ENCODE measurements around the gene PTGS2.
"Not testable (repeated sequence)": the region's sequence is repeated elsewhere in the genome, so short reads cannot be mapped to it uniquely, and the experiment has no call there.

PTGS2 gene

DNA sequence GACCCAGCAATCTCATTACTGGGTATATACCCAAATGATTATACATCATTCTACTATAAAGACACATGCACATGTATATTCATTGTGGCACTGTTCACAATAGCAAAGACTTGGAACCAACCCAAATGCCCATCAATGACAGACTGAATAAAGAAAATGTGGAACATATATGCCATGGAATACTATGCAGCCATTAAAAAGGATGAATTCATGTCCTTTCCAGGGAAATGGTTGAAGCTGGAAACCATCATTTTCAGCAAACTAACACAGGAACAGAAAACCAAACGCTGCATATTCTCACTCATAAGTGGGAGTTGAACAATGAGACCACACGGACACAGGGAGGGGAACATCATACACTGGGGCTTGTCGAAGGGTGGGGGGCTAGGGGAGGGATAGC is 10.4 kb downstream of the PTGS2 start:
- not testable (repeated sequence) for DNase-seq

DNA sequence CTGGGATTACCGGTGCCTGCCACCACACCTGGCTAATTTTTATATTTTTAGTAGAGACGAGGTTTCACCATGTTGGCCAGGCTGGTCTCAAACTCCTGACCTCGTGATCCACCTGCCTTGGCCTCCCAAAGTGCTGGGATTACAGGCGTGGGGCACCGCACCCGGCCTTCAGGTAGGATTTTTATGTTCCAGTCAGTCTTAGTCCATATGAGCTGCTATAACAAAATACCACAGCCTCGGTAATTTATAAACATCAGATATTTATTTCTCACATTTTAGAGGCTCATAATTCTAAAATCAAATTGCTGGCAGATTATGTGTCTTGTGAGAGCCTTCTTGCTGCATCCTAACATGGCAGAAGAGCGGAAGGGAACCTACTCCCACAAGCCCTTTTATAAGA is 16.0 kb downstream of the PTGS2 start:
- not testable (repeated sequence) for DNase-seq

DNA sequence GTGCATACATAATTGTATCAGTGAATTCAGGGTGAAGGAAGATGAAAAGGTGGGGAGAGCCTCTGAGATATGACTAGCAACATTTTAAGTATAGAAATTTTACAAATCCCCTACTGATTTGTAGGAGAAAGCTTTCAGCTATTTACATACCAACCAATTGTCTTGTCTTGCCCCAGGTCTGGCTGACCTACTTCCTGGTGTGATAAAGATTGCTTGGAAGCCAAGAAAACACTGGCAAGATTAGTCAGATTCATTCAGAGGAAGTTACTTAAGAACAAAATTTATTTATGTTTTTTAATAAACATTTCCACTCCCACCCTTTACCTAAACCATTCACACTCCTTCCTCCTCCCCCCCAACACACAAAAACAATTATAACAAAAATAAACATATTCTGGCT is 17.5 kb downstream of the PTGS2 start:
- no peak for DNase-seq

DNA sequence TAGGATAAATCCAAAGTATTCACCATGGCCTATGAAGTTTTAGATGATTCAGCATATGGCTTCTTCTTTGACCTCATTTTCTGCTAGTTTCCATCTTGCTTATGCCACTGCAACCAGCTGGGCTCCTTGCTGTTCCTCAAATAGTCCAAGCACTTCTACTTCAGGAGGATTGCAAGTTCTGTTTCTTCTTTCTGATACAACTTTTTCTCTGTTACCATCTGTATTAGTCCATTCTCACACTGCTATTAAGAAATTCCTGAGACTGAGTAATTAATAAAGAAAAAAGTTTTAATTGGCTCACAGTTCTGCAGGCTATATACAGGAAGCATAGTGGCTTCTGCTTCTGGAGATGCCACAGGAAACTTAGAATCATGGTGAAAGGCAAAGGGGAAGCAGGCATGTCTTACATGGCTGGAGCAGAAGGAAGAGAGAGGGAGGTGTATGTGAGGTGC is 20.3 kb downstream of the PTGS2 start:
- DNase-seq: no peak

DNA sequence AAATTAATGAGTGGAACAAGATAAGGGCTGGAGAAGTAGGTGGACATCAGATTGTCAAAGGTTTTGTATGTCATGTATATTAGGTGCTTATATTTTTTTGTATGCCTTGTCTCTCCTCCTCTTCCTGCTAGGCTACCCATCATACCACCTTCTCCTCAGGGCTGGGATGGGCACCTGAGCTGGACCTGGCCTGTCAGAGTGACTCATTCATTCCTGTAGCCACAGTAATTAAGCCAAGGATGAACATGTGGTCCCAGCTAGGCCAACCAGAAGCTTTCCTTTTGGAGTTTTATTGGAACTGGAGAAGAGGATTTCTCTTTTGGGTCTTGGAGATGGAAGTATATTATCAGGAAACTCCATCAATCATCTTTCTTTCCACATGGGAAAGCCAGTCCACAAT is 21.2 kb downstream of the PTGS2 start:
- no peak for DNase-seq

DNA sequence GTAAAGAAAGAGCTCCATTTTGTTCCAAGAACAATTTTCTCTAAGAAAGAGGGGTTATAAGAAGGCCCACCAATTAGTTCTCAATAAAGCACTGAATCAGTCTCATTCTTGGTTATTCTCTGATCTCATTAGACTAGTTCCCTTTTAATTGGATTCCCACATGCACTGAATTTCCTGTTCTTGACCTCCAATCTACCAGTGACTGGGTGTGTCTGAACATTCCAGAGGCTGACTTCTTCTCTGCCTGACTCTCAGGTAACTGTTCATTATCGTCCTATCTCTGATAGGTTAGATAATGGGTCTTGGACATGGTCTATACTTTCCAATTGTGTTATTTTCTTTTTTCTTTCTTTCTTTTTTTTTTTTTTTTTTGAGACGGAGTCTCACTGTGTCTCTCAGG is 22.7 kb downstream of the PTGS2 start:
- no peak for DNase-seq

DNA sequence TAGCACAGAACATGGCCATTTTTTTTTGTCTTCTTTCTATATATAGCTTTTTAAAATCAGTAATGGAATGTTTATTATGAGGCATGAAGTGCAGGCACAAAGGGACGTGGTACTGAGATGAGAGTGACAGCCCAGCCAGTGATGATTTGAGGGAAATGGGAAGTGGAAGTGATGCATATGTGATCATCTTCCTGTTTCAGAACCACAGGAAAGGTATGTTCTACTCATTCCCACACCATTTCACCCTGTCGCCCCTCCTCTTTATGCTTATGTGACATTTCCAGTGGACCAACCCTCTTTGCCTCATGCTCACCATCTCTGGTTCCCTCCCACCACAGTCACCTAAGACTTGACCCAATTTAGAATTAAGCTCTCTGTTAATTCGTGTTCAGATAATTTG is 24.3 kb downstream of the PTGS2 start:
- DNase-seq: no peak

DNA sequence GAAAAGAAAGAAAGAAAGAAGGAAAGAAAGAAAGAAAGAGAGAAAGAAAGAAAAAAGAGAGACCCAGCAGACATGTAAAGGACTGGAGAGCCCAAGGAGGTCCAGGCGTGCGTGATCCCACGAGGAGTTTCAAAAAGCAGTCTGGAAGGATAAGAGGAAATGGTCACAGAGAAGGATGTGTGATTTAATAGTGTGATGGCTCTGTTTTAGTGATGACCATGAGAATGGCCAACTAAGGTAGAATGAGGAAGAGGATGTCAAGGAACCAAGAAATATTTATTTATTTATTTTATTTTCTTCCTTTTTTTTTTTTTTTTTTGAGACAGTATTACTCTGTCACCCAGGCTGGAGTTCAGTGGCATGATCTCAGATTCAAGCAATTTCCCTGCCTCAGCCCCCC is 25.5 kb downstream of the PTGS2 start:
- DNase-seq: no peak

DNA sequence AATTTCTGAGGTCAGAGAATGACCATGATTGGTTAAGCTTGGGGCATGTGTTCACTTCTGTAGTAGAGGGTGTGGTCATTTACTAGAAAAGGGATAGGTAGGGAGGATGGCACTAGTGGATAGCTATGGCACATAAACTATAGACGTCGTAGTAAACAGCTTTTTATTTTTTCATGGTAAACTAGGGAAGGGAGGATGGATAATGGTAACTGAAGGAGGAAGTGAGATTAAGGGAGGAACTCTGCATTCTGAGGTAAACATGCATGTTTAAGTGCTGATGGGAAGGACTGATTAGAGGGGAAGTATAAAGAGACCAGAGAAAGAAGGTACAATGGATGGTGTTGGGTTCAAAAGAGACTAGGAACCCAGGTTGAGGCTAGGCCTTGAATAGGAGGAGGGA is 26.9 kb downstream of the PTGS2 start:
- no peak for DNase-seq

DNA sequence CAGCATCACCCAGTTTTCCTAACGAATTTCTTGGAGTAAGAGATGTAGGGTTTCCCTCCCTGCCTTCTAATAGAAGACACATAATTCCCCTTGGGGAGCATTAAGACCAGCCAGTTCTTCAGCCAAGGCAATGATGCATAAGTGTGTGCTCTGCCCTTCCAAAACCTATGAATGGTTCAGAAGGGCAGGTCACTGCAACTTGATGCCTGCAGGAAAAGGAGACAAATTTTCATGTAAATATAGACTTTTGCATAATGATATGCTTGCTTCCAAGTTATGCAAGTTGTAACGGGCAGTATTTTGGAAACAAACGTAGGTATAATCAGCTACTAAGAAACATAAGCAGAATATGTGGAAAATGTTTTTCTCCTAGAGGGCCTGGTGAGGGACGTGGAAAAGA is 31.6 kb downstream of the PTGS2 start:
- DNase-seq: no peak

DNA sequence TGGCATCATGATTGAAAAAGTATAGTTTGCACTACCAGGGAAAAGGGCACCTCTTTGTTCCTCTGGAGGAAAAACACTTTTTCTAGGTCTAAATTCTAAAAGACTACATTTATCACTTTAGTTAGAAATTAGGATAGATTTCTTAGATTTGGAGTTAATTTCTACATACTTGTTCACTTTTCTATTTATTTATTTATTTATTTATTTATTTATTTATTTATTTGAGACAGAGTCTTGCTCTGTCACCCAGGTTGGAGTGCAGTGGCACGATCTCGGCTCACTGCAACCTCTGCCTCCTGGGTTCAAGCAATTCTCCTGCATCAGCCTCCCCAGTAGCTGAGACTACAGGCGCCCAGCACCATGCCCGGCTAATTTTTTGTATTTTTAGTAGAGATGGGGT is 32.2 kb downstream of the PTGS2 start:
- DNase-seq: not testable (repeated sequence)

DNA sequence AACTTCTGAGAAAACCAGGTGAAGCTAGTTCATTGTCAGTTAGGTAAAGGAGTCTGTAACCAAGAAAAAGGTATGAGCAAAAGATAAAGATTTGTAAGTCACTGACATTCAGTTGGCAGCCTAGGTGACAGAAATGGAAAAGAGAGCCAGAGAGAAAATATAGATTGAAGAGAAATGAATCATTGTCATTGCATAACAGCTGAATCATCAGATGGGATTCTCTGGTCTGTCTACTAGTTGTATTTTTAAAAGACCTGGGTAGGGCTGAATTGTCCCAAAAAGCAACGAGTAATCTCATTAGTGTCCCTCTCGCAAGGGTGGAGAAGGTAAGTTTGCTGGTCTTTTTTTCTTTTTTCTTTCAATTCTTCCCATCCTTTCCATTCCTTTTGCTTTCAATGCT is 36.6 kb downstream of the PTGS2 start:
- no peak for DNase-seq

DNA sequence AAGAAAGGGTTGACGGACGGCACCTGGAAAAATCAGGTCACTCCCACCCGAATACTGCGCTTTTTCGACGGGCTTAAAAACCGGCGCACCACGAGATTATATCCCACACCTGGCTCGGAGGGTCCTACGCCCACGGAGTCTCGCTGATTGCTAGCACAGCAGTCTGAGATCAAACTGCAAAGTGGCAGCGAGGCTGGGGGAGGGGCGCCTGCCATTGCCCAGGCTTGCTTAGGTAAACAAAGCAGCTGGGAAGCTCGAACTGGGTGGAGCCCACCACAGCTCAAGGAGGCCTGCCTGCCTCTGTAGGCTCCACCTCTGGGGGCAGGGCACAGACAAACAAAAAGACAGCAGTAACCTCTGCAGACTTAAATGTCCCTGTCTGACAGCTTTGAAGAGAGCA is 42.7 kb downstream of the PTGS2 start:
- DNase-seq: not testable (repeated sequence)

DNA sequence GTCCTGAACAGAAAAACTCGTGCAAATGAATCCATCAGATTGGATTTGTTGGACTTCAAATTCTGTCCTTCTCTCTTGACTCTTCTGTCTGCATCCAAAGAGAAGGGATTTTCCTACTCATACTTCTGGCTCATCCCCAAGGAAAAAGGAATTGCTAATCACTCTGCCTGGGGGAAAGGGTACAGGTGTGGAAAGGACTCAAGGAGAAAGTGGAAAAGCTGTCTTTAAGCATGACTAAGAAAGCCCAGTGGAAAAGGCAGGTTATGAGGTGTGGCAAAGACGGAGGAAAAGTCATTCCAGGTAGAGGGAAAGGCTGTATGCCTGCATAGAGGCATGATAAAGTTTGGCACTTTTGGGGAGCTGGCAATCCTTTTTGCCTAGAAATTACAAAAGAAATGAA is 43.4 kb downstream of the PTGS2 start:
- no peak for DNase-seq

DNA sequence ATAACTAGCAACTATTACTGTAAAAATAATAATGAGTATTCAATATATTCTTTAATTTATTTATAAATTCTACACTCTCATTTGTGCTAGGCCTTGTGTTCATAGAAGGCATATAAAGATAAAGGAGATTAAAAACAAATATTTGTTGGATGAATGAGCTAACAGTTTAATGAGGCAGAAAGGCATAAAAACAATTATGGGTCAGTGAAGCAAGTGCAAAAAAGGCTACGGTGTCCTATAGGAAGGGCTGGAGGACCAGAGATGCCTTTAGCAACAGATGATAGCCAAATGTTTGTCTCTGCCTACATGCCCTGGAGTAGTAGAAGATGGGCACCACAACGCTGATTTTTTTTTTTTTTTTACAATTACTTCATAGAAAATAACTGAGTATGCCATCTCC is 45.7 kb downstream of the PTGS2 start:
- no peak for DNase-seq

DNA sequence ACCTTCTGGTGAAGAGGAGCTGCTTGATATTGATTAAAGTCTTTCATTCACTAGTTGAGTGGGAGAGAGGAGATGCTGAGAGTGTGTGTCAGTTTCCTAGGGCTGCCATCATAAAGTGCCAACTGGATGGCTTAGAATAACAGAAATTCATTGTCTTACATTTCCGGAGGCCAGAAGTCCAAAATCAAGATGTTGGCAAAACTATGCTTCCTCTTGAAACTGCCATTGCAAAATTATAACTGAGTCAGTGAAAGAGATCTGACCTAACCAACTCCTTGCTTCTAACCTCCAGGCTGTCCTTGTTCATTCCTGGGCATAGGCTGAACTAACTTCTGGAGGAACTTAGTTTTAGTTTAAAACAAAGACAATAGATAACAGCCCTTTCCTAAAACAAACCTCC is 47.1 kb downstream of the PTGS2 start:
- no peak for DNase-seq

DNA sequence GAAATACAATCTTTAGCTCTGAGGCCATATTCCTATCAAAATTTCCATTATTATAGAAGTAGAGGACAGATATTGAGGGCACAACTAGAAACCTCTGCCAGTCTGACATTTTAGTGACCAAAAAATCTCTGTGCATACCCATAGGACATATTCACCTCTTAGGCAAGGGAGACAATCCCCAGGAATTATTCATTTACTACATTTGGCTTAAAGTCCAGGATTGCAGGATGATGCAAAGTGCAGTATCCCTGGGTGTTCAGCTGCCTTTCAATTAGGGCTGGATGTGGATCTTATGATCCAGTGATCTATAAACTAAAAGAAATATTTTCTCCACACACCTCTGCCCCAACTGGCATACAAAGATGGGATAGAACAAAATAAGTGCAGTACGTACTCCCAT is 50.9 kb downstream of the PTGS2 start:
- no peak for DNase-seq

DNA sequence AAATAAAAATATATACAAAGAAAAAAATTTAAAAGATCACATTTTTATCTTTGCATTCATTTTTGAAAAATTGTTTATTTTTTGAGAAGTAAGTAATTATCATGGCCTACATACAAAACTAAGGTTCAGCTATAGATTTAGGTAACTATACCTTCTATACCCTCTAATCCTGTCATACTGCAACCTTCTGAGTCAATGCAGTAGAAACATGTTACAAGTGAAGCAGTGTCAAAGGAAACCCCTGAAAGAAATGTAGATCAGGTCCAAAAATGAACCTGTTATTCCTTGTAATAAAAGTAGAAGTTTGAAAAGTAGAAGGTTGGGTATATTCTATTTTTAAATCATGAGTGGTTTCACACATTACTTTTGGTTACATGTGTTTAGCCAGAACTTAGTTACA is 51.3 kb downstream of the PTGS2 start:
- no peak for DNase-seq

DNA sequence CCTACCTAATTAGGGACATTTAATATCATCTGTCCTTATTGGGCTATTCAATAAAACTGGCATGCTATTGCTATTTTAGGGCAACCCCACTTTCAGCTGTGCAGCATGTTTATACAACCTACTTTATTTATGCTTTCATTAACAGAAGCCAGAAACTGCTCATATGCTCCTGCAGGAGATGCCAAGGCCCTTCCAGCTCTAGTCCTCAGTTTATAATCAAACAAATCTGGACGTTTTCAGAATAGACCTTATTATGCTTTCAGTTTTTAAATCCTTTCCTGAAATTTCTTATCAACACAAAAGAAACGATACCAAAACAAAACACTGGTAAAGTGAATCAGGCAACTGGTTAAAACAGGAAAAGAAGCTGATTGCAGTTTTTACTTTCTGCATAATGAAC is 53.2 kb downstream of the PTGS2 start:
- no peak for DNase-seq

DNA sequence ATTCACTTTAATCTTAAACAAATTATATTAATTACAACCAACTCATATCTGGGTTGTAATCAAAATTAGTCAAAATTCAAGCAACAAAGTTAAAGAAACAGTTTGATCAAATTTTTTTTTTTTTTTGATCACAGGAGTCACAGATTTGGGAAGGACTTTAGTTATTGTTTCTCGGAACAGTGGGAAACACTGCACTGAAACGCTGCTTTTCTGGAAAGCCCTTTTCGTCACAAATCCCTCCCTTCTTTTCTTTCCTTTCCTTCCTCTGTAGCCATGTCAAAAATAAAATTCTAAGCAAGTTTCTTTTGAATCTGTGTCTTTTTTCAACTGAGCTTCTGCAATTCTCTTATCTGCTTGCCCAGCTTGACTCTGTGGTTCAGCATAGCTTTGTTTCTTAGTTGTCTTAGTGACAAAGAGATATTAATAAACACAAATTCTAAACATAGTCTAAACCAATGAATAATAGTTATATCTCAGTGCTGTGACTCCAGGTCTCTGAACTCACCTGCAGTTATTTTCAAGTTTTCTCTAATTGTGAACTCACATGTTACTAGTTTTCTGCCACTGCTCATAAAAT is 53.8 kb downstream of the PTGS2 start:
- no peak for DNase-seq

DNA sequence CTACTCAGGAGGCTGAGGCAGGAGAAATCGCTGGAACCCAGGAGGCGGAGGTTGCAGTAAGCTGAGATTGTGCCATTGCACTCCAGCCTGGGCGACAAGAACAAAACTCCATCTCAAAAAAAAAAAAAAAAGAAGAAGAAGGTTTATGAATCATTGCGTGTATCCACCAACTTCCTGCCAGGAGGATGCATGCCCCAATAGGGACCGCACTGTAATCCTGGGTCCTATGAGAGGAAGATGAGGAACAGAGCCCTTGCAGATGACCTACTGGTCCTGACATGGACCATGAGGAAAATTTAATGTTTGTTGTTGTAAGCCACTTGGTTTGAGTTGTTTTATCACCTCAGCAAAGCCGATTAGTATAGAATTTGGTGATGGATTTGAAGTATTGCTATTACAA is 56.7 kb downstream of the PTGS2 start:
- no peak for DNase-seq

All from stimulated activated CD4-positive, alpha-beta T cell treated with anti-CD3 and anti-CD28 coated beads, Interleukin-4, amount 100 ng/mL, for 1 hour (primary cell).